Stimulated activated CD4-positive, alpha-beta T cell treated with anti-CD3 and anti-CD28 coated beads, Interleukin-1b, Interleukin-23, amount 100 ng/mL, for 24 hours (primary cell): ENCODE results near the gene PDIA3.
"Not testable (repeated sequence)": the region's sequence is repeated elsewhere in the genome, so short reads cannot be mapped to it uniquely, and the experiment has no call there.

Source experiments
- DNase-seq, 4 experiments: peaks; one replicate each; pipeline ENCODE4 v3.0.0-alpha.2; 2020; ENCODE audit warnings: low read depth in 4 of 4, low spot score in 1 of 4

The PDIA3 gene

GRCh38 chr15:43746245-43746902, at the start of gene PDIA3:
Gene PDIA3, plus strand, starts transcription at chr15:43746438. Its CDS starts 102 bp downstream, at chr15:43746540.
- peak; percentile 65 to 87 (median 76) for DNase-seq

GRCh38 chr15:43702174-43702573, 44.1 kb upstream of the PDIA3 start:
- DNase-seq, result no peak

DNA sequence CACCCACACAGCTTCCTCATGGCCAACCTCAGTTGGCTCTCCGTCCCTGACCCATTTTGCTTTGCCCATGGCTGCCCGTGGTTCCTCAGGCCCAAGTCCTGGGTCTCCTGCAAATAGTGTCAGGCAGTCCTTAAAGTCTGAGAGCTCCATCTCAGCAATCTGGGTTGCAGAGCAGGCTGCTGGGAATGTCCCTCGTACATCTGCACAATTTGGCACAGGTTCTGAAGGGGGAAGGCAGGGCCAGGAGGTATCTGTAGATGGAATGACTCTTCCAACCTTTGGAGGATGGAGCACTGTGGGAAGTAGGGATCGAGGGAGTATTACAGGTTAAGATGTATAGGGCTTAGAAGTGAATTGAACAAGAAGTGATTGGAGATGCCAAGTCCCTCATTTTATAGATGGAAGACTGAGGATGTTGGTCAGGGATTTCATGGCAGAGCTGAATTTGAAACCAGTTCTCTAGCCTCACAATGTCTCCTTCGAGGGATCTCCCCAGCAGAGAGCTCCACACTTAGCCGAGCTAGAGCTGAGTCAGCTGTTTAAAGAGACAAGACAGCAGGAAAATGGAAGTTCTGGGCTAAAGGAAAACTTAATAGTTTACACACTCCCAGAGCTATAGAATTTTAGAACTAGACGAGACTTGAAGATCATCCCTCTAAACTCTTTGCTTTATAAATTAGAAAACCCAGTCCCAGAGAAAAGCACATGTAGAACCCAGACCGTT, 43.4 kb upstream of the PDIA3 start:
- DNase-seq, result no peak

GRCh38 chr15:43710431-43711131, 35.7 kb upstream of the PDIA3 start:
- DNase-seq, result not testable (repeated sequence)

DNA sequence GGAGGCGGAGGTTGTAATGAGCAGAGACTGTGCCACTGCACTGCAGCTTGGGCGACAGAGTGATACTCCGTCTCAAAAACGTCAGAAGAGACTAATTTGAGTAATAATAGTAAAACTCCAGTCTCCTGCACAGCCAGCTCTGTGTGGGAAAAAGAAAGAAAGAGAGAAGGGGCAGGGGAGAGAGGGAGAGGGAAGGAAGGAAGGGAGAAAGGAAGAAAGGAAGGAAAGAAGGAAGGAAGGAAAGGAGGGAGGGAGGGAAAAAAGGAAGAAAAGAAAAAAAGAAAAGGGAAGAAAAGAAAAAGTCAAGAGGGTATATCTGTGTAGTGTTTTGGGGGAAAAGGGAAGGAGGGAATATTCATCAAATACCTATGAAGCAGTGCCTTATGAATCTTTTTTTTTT, 23.1 kb upstream of the PDIA3 start:
- no peak for DNase-seq

GRCh38 chr15:43726306-43726705, 19.9 kb upstream of the PDIA3 start:
- DNase-seq, result not testable (repeated sequence)

GRCh38 chr15:43728053-43728725, 18.0 kb upstream of the PDIA3 start:
- not testable (repeated sequence) for DNase-seq

DNA sequence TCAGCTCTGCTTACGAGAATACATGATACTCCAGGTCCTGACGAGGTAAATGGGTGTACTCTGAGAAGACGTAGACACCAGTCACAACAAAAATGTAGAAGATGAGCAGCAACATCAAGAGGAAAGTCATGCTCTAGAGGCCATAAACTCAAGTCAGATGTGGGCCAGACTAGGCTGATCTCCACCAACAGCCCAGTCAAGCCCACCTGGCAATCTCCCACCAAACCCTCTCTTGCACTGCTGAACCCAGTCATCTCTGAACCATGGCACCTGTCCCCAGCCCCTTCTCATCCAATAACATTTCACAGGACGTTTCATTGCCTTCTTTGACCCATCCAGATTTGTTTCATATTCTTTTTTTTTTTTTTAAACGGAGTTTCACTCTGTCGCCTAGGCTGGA, 10.8 kb upstream of the PDIA3 start:
- no peak for DNase-seq

GRCh38 chr15:43746903-43747309, 668 bp downstream of the PDIA3 start:
- not testable (repeated sequence) for DNase-seq

DNA sequence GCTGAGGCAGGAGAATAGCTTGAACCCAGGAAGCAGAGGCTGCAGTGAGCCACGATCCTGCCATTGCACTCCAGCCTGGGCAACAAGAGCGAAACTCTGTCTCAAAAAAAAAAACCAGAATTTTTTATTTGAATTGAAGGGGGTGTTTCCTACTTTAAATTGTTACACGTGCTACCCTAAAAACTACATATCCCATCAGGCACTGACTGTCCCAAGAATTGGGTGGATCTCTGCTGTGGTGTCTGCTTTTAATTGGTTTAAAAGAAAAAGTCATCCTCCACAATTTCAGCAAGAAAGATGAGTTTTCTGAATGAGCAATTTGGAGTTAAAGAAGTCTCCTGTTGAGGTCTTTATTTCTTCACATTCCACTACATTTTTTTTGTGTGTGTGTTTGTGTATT, 2.1 kb downstream of the PDIA3 start:
- no peak for DNase-seq

DNA sequence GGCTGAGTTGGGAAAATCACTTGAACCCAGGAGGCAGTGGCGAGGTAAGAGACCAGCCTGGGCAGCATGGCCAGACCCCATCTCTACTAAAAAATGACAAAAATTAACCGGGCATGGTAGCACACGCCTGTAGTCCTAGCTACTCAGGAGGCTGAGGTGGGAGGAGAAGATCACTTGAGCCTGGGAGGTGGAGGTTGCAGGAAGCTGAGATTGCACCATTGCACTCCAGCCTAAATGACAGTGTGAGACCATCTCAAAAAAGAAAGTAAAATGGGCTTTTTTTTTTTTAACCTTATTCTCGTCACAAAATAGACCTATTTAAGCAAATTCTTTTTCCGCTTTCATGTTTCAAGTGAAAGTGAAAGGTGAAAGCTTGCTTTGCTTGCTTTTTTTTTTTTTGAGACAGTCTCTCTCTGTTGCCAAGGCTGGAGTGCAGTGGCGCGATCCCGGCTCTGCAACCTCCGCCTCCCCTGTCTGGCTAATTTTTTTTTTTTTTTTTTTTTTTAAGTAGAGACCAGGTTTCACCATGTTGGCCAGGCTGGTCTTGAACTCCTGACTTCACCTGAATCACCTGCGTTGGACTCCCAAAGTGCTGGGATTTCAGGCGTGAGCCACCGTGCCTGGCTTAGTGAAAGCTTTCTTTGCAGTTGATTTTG, 3.6 kb downstream of the PDIA3 start:
- peak in 1 of 4 experiments; percentile 24 for DNase-seq

DNA sequence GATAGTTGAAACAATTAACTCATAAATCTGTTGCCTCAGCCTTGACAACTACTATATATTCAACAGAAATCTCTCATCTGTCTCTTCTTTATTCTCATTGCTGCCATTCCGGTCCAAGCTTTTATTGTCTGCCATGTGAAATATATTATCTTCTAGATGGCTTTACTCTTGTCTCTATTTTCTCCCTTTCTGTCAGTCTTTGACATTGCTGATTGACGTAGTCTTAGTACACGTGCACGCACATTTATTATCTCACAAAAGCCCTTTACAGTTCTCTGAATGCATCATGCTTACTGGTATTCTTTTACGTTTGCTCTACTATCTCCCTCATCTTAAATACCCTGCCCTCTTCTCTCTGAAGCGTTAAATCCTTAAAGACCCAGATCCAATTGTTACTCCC, 5.6 kb downstream of the PDIA3 start:
- no peak for DNase-seq

DNA sequence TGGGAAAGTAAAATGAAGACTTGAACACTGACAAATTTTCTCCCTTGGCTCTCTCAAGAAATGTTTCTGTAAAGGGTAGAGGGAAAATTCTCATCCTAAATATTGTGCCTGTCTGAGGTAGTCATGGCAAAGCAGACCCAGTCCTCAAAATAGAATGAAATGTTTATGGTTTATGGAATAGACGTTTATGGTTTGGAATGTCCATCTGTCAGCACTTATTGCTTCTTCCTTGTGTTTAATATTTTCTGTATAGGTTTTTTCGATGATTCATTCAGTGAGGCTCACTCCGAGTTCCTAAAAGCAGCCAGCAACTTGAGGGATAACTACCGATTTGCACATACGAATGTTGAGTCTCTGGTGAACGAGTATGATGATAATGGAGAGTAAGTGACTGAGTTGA, 16.6 kb downstream of the PDIA3 start:
- no peak for DNase-seq

- no peak for DNase-seq
These were observed 17.7 kb downstream of the PDIA3 start for GRCh38 chr15:43763819-43764446.

GRCh38 chr15:43769584-43770228, 23.5 kb downstream of the PDIA3 start:
- DNase-seq, result peak in 2 of 4 experiments; percentile 41 to 54

GRCh38 chr15:43771816-43772215, 25.6 kb downstream of the PDIA3 start:
- DNase-seq, result no peak

DNA sequence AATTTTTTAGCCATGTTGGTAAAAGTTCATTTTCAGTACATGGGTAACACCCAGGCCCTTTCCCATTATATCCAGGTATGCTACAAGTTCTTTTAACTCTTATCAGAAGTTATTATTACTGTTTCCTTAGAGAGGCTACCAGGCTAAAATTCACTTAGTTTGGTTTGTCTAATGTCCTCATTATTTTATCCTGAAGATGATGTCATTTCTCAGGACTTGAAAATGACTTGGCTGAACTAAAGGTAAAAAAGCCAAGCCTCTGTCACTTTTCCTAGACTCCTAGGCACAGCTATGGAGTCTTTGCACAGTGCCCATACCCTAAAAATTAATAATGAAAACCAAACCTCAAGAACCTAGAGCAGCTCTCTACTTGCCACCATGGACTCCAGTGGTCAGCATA, 26.4 kb downstream of the PDIA3 start:
- no peak for DNase-seq

DNA sequence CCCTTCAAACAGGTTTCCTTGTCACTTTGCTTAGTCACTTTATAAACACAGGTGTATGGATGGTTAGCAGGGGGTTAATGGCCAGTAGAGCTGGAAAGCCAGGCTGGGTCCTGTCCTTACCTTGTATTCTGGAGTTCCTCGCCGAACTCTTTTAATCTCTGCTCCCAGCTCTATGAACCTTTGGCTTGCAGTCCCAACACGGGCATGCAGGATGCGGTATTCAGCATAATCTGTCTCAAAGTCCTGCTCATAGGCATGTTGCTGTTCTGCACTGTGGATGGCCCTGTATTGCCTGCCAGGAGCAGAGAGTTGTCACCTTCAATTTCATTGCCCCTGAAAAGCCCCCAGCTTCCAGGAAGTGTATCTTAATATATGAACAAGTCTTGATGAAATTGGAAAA, 27.8 kb downstream of the PDIA3 start:
- no peak for DNase-seq

GRCh38 chr15:43775411-43775965, 29.2 kb downstream of the PDIA3 start:
- DNase-seq, result no peak
